Loucy (cell line): ENCODE data around the gene GOLGA8T.
"Not testable (repeated sequence)": the region's sequence is repeated elsewhere in the genome, so short reads cannot be mapped to it uniquely, and the experiment has no call there.

ENCODE experiments used
- CTCF ChIP-seq: fragments of 200-600 bp; sonication (generic); conservative IDR thresholded peaks from 2 replicates; pipeline ENCODE4 v1.5.1; 2014; ENCODE audit warnings: mild to moderate bottlenecking, antibody characterized with exemption, low read length
- EZH2phosphoT487 ChIP-seq: fragments of 200-600 bp; IDR thresholded peaks from 2 replicates; pipeline ENCODE4 v1.6.1; 2018; ENCODE audit warnings: antibody characterized with exemption, mild to moderate bottlenecking, moderate library complexity, borderline replicate concordance

- not testable (repeated sequence) for TF ChIP-seq CTCF, EZH2phosphoT487
Observed at GRCh38 chr15:30097827-30098226, 37.0 kb upstream of the GOLGA8T start.
